A549 (cell line): ENCODE results near the gene HSPA8. TPM values are rescaled to one million over a fixed set of nuclear protein-coding genes. Genes with fewer than 3 reads are reported as not detected.

Experiments
- ATAC-seq, 2 experiments: fragments of 200-7000 bp in 1 of 2; fragments of >200 bp in 1 of 2; cut with Nextera tagmentation in 1 of 2; cut with Tn5 transposase in 1 of 2; 3 replicates each; pipeline versions ENCODE4 v1.8.0 to v1.9.1; 2018 to 2020; ENCODE audit warnings: mild to moderate bottlenecking in 1 of 2, moderate library complexity in 1 of 2
- CTCF ChIA-PET: fragments of 300-600 bp; sonication (Branson Sonifier 250); formaldehyde crosslinking; extraction: SDS; loops from one replicate; lab custom pipeline; 2021; ENCODE audit warnings: antibody characterized with exemption, inconsistent platforms; lab: Yijun Ruan, JAX
- POLR2A ChIA-PET: fragments of 350-600 bp; formaldehyde crosslinking; extraction: SDS; loops from one replicate; lab custom pipeline; 2021; ENCODE audit warnings: antibody characterized with exemption, inconsistent platforms; lab: Yijun Ruan, JAX
- DNase-seq, 2 experiments: peaks; one replicate each; pipeline versions ENCODE4 v3.0.0 to v3.0.0-alpha.2; 2011 to 2016; ENCODE audit warnings: low read depth in 1 of 2, low spot score in 1 of 2
- FAIRE-seq: peaks from 2 replicates; lab custom pipeline; 2011; peaks lifted over from hg19 to GRCh38; lab: Jason Lieb, UNC
- H3K27ac ChIP-seq, 2 experiments: fragments of >200 bp; sonication (Bioruptor Twin); formaldehyde crosslinking; 3 replicates each; pipeline ENCODE4 v1.5.1; 2016 to 2017
- H3K4me1 ChIP-seq: fragments of >200 bp; sonication (Bioruptor Twin); formaldehyde crosslinking; 3 replicates; pipeline ENCODE4 v1.6.1; 2016
- H3K4me2 ChIP-seq: fragments of >200 bp; sonication (Bioruptor Twin); formaldehyde crosslinking; 3 replicates; pipeline ENCODE4 v1.6.1; 2016
- H3K4me3 ChIP-seq: fragments of >200 bp; sonication (Bioruptor Twin); formaldehyde crosslinking; 3 replicates; pipeline ENCODE4 v1.5.1; 2016
- H3K9me3 ChIP-seq: fragments of >200 bp; sonication (Bioruptor Twin); formaldehyde crosslinking; 3 replicates; pipeline ENCODE4 v1.6.1; 2016
- CBX8 ChIP-seq: fragments of 200-600 bp; sonication (generic); IDR thresholded peaks from 2 replicates; pipeline ENCODE4 v1.6.1; 2016
- CHD4 ChIP-seq: fragments of 200-600 bp; sonication (generic); IDR thresholded peaks from 2 replicates; pipeline ENCODE4 v1.6.1; 2016; ENCODE audit warnings: antibody characterized with exemption, mild to moderate bottlenecking, borderline replicate concordance
- EHMT2 ChIP-seq: fragments of 200-600 bp; sonication (generic); IDR thresholded peaks from 2 replicates; pipeline ENCODE4 v1.6.1; 2016; ENCODE audit warnings: antibody characterized with exemption, low read depth, mild to moderate bottlenecking, moderate library complexity
- ESRRA ChIP-seq: fragments of 150-350 bp; IDR thresholded peaks from 2 replicates; pipeline ENCODE4 v1.6.1; 2014; ENCODE audit warnings: mild to moderate bottlenecking, low read length, borderline replicate concordance
- FOSB ChIP-seq: fragments of 250-450 bp; sonication (Bioruptor Pico); IDR thresholded peaks from 2 replicates; pipeline ENCODE4 v1.5.0; 2020; ENCODE audit warnings: mild to moderate bottlenecking, moderate library complexity
- FOXS1 ChIP-seq: fragments of 250-450 bp; sonication (Bioruptor Pico); IDR thresholded peaks from 2 replicates; pipeline ENCODE4 v1.5.0; 2020; ENCODE audit warnings: mild to moderate bottlenecking, moderate library complexity
- GATA3 ChIP-seq: IDR thresholded peaks from 2 replicates; pipeline ENCODE4 v1.6.1; 2012; ENCODE audit warnings: borderline replicate concordance
- HDAC2 ChIP-seq: fragments of 200-600 bp; sonication (generic); IDR thresholded peaks from 2 replicates; pipeline ENCODE4 v1.6.1; 2016
- HEYL ChIP-seq: fragments of 250-450 bp; sonication (Bioruptor Pico); IDR thresholded peaks from 2 replicates; pipeline ENCODE4 v1.8.0; 2021; ENCODE audit warnings: mild to moderate bottlenecking, moderate library complexity
- HOXB5 ChIP-seq: fragments of 250-450 bp; sonication (Bioruptor Pico); IDR thresholded peaks from 2 replicates; pipeline ENCODE4 v1.5.0; 2020; ENCODE audit warnings: mild to moderate bottlenecking, moderate library complexity
- KDM5A ChIP-seq: fragments of 200-600 bp; sonication (generic); IDR thresholded peaks from 2 replicates; pipeline ENCODE4 v1.6.1; 2016; ENCODE audit warnings: antibody characterized with exemption, mild to moderate bottlenecking
- MAFK ChIP-seq: fragments of 450-650 bp; IDR thresholded peaks from 2 replicates; pipeline ENCODE4 v1.6.1; 2014; ENCODE audit not compliant: partially characterized antibody
- MYC ChIP-seq: IDR thresholded peaks from 2 replicates; pipeline ENCODE4 v1.6.1; 2012; ENCODE audit warnings: mild to moderate bottlenecking, inconsistent platforms, low read length, improper control_type of control experiment, borderline replicate concordance
- NPAS2 ChIP-seq: fragments of 250-450 bp; sonication (Bioruptor Pico); IDR thresholded peaks from 2 replicates; pipeline ENCODE4 v1.8.0; 2022; ENCODE audit warnings: mild to moderate bottlenecking, moderate library complexity, borderline replicate concordance
- NR3C1 ChIP-seq: fragments of >200 bp; sonication (Bioruptor Twin); formaldehyde crosslinking; IDR thresholded peaks from 3 replicates; pipeline ENCODE4 v1.6.1; 2017
- PHF8 ChIP-seq: fragments of 200-600 bp; sonication (generic); IDR thresholded peaks from 2 replicates; pipeline ENCODE4 v1.6.1; 2016; ENCODE audit warnings: low read depth, mild to moderate bottlenecking, antibody characterized with exemption, moderate library complexity, borderline replicate concordance
- POLR2AphosphoS2 ChIP-seq: conservative IDR thresholded peaks from 2 replicates; pipeline ENCODE4 v1.6.1; 2012; ENCODE audit warnings: low read length, improper control_type of control experiment, inconsistent platforms
- RARB ChIP-seq: fragments of 250-450 bp; sonication (Bioruptor Pico); IDR thresholded peaks from 2 replicates; pipeline ENCODE4 v1.8.0; 2021; ENCODE audit warnings: mild to moderate bottlenecking, moderate library complexity
- RCOR1 ChIP-seq: fragments of 150-350 bp; IDR thresholded peaks from 2 replicates; pipeline ENCODE4 v1.6.1; 2014; ENCODE audit warnings: antibody characterized with exemption, low read length, low read depth
- RFX5 ChIP-seq: fragments of 450-650 bp; IDR thresholded peaks from 2 replicates; pipeline ENCODE4 v1.7.1; 2014; ENCODE audit warnings: antibody characterized with exemption, mild to moderate bottlenecking, moderate library complexity
- RNF2 ChIP-seq: fragments of 200-600 bp; sonication (generic); IDR thresholded peaks from 2 replicates; pipeline ENCODE4 v1.6.1; 2016; ENCODE audit warnings: low read depth, mild to moderate bottlenecking, antibody characterized with exemption, moderate library complexity, borderline replicate concordance
- SMC3 ChIP-seq: fragments of >200 bp; sonication (Bioruptor Twin); formaldehyde crosslinking; IDR thresholded peaks from 3 replicates; pipeline ENCODE4 v1.6.1; 2018; ENCODE audit warnings: inconsistent platforms
- TFCP2L1 ChIP-seq: fragments of 250-450 bp; sonication (Bioruptor Pico); IDR thresholded peaks from 2 replicates; pipeline ENCODE4 v1.5.0; 2021; ENCODE audit warnings: mild to moderate bottlenecking
- TP53 ChIP-seq: fragments of 250-450 bp; sonication (Bioruptor Pico); IDR thresholded peaks from 2 replicates; pipeline ENCODE4 v1.5.0; 2021; ENCODE audit warnings: mild to moderate bottlenecking, moderate library complexity
- ZC3H11A ChIP-seq: fragments of 450-650 bp; IDR thresholded peaks from 2 replicates; pipeline ENCODE4 v1.6.1; 2014; ENCODE audit warnings: antibody characterized with exemption, mild to moderate bottlenecking
- ZFP36 ChIP-seq: fragments of 450-650 bp; IDR thresholded peaks from 2 replicates; pipeline ENCODE4 v1.6.1; 2014; ENCODE audit warnings: borderline replicate concordance; ENCODE audit not compliant: partially characterized antibody
- ZSCAN20 ChIP-seq: fragments of 250-450 bp; sonication (Bioruptor Pico); IDR thresholded peaks from 2 replicates; pipeline ENCODE4 v1.8.0; 2022; ENCODE audit warnings: mild to moderate bottlenecking, moderate library complexity
- WGBS: methylation state at CpG from one replicate; pipeline ENCODE4 v1.1.6; 2017; ENCODE audit errors: missing lambda C conversion rate; 5-methylcytosine and 5-hydroxymethylcytosine counted together
- polyA plus RNA-seq, 4 experiments: library from polyadenylated mRNA; depleted of rRNA in 3 of 4; stranded (reverse); fragments of >200 nt; fragmentation: RNase III in 1 of 4; extraction: RNeasy Plus Mini Kit Qiagen cat#74134 plus additional on column Dnase treatment in 1 of 4; gene quantifications; 2 replicates in 3 of 4; 3 replicates in 1 of 4; pipeline ENCODE4 v1.2.3, GENCODE V29; 2011 to 2017
- TF ChIP-seq, protein P1 (sequence below): fragments of 150-350 bp; IDR thresholded peaks from 2 replicates; pipeline ENCODE4 v1.6.1; 2014; ENCODE audit warnings: low read depth, mild to moderate bottlenecking, low read length

Gene HSPA8
- polyA plus RNA-seq, 2 of the 4 experiments (the other 2 are of a cell fraction): 1,869 to 2,091 TPM

DNA sequence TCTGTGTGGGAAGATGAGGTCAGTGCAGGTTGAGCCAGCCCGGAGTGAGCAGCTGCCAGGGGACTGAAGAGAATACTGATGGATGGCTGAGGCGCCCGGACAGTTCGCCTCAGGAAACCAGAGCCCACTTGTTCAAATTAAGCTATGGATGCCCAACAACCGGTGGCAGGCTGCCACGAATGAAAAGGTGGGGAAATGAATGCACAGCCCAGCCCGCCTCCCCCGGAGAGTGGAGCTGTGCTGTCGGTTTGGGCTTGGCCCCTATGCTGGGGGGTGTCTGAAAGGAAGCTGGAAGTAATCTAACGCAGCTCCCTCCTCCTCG is 21.9 kb downstream of the HSPA8 start:
- FAIRE-seq (no peak), ATAC-seq (peak in 1 of 2 experiments; percentile 40; a peak in 1 of 6 replicates), DNase-seq (no peak)
- H3K9me3 ChIP-seq: no peaks in the 10 kb centered on the region
- ChIA-PET CTCF (no interaction called here), POLR2A (no interaction called here)
- no peak for TF ChIP-seq RNF2
- no peak for TF ChIP-seq NPAS2 (CRISPR knock-in tag)
- no peak for TF ChIP-seq TFCP2L1 (CRISPR knock-in tag)
- TF ChIP-seq TP53: no peak
- no peaks in the 10 kb centered on the region for H3K4me1 ChIP-seq
- H3K27ac ChIP-seq: no peak overlapping the region
- WGBS: 72% methylated on average over 8 of the region's 11 CpGs
- H3K4me2 ChIP-seq: no peak overlapping the region
- no peak overlapping the region for H3K4me3 ChIP-seq

DNA sequence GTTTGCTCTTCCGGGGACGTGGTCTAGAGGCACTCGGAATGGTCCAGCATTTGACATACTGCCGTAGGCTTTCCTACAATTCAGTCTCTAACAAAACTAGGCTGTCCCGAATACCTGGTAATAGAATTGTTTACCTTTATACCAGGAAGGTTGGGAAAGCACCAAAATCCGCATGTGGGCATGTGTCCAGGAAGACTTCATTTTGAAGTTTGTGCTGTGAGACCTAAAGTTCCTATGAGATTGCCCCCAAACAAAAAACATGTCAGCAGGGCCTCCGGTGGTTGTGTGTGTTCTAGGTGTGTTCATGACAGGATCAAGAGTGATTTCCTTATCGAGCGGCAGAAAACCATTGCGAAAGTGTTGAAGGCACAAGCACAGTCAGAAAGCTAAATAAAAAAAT is 26.1 kb downstream of the HSPA8 start:
- POLR2A ChIA-PET: no interaction called here
- CTCF ChIA-PET: interaction anchor here (1.1 to 5.2 kb wide), 5 partner anchors 10 to 151 kb away, joined by 3 to 27 read pairs (median 3); no protein-coding TSS in a partner anchor
- ATAC-seq: no peak

GRCh38 chr11:123034597-123034996 is 27.3 kb downstream of the HSPA8 start:
- ATAC-seq (0 out of 6 replicates have a peak, but pooled peaks of 1 of the 2 experiments have one; percentile 13), FAIRE-seq (no peak), DNase-seq (no peak)
- Histone ChIP-seq H3K4me2 (no peak overlapping the region), H3K9me3 (no peaks in the 10 kb centered on the region), H3K4me1 (no peaks in the 10 kb centered on the region), H3K4me3 (no peak overlapping the region), H3K27ac (no peak overlapping the region)
- ChIA-PET POLR2A (no interaction called here), CTCF (interaction anchor here (1.2 to 5.2 kb wide), 5 partner anchors 11 to 149 kb away, joined by 3 to 27 read pairs (median 4); no protein-coding TSS in a partner anchor)
- TF ChIP-seq TFCP2L1 (CRISPR knock-in tag) (no peak), ZFP36 (no peak), ESRRA (no peak), HOXB5 (CRISPR knock-in tag) (no peak), POLR2AphosphoS2 (no peak), PHF8 (no peak), SMC3 (no peak), ZSCAN20 (no peak), NR3C1 (no peak), RNF2 (no peak)
- TF ChIP-seq, protein P1, sequence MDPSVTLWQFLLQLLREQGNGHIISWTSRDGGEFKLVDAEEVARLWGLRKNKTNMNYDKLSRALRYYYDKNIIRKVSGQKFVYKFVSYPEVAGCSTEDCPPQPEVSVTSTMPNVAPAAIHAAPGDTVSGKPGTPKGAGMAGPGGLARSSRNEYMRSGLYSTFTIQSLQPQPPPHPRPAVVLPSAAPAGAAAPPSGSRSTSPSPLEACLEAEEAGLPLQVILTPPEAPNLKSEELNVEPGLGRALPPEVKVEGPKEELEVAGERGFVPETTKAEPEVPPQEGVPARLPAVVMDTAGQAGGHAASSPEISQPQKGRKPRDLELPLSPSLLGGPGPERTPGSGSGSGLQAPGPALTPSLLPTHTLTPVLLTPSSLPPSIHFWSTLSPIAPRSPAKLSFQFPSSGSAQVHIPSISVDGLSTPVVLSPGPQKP: no peak
- WGBS: 79% methylated on average over 6 of the region's 6 CpGs

More for the DNA sequence above, 26.1 kb downstream of the HSPA8 start:
- Histone ChIP-seq H3K4me1 (no peaks in the 10 kb centered on the region), H3K4me2 (no peak overlapping the region), H3K27ac (no peak overlapping the region), H3K4me3 (no peak overlapping the region), H3K9me3 (no peaks in the 10 kb centered on the region)
- WGBS: 80% methylated on average over 10 of the region's 10 CpGs
- no peak for FAIRE-seq
- no peak for DNase-seq
- no peak for TF ChIP-seq SMC3
- no peak for TF ChIP-seq MAFK
- TF ChIP-seq EHMT2: no peak
- TF ChIP-seq RFX5: no peak
- no peak for TF ChIP-seq ZFP36
- TF ChIP-seq MYC: no peak
- no peak for TF ChIP-seq ZC3H11A
- TF ChIP-seq RARB (CRISPR knock-in tag): no peak
- TF ChIP-seq FOXS1 (CRISPR knock-in tag): no peak
- no peak for TF ChIP-seq HDAC2
- TF ChIP-seq KDM5A: no peak
- TF ChIP-seq CHD4: no peak
- no peak for TF ChIP-seq FOSB (CRISPR knock-in tag)
- no peak for TF ChIP-seq CBX8
- TF ChIP-seq GATA3: no peak
- no peak for TF ChIP-seq HEYL (CRISPR knock-in tag)
- no peak for TF ChIP-seq TP53
- no peak for TF ChIP-seq RCOR1
- TF ChIP-seq, protein P1: no peak
